GM19099 (cell line): Measurements from ENCODE around the gene ZNHIT2.

Experiments used
- POLR2A ChIP-seq: IDR thresholded peaks from 3 replicates; pipeline ENCODE4 v1.6.1; 2011; ENCODE audit warnings: low read depth; ENCODE audit not compliant: insufficient read length; ENCODE audit errors: extremely low read depth

The ZNHIT2 gene

DNA sequence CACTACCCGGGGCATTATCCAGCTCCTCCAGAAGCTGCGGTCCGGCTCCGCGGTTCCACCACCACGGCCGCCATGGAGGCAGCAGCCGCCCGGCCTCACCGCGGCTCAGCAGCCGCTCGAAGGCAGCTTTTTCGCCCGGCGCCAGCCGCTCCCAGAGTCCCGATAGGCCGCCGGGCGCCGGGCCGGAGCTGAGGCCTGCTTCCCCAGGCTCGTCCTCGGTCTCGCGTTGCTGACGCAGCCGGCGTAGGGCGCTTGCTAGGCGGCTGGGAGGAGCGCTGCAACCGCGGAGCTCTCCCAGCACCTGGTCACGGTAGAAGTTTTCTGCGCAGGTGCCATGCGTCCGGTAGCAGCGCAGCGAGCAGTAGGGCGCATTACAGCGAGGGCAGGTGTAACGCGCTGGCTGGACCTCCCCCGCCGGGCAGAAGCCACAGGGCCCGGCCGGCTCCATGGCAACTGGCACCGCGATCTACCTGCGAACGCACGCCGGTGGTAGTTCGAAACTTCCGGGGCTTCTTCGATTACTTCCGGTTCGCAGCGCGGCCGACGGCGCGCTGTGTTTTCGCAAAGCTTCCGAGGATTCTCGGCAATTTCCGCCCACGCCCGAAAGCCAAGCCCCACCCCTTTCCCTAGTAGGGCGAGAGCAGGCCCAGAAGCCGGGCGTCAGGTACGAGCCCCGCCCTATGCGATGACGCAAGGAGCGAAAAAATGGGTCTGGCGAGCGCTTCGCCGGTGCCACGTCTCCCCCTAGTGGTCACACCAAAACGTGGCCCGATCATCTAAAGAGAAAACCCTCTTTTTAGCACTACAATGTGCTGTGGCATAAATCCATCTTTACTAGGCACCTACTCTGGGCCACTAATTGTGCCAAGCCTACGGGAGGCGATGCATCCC, at the start of gene ZNHIT2:
Gene ZNHIT2, minus strand, starts transcription at position 496 of the 891 bp plus-strand sequence. Its CDS starts 48 bp downstream, at position 448.
- peak; percentile 76 for TF ChIP-seq POLR2A

GRCh38 chr11:65166893-65167292, 49.4 kb upstream of the ZNHIT2 start:
- TF ChIP-seq POLR2A, result no peak

GRCh38 chr11:65165410-65166317, 48.2 kb upstream of the ZNHIT2 start:
- TF ChIP-seq POLR2A, result no peak

DNA sequence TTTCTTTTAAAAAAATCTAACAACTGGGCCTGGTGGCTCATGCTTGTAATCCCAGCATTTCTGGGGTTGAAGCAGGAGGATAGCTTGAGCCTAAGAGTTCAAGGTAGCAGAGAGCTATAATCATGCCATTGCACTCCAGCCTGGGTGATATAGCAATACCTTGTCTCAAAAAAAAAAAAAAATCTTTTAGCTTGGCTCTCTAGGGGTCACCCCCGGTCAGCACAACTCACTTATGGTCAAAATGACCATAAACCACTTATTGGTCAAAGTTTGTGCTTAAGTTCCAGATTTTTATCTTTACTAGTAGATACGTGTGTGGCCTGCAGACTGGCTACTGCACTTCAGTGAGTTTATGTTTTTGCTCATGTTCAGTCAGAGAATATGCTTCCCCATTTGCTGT, 46.2 kb upstream of the ZNHIT2 start:
- no peak for TF ChIP-seq POLR2A

DNA sequence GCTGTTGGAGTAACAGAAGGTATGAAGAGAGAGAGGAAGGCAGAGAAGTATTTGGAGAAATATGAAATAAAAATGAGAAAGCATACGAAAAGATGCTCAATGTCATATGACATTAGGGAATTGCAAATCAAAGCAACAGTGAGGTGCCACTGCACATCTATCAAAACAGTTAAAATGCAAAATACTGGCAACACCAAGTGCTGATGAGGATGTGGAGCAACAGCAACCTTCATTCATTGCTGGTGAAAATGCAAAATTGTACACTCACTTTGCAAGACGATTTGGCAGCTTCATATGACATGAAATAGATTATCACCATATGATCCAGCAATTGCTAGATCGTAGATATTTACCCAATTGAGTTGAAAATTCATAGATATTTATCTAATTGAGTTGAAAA, 43.1 kb upstream of the ZNHIT2 start:
- TF ChIP-seq POLR2A, result no peak

- TF ChIP-seq POLR2A, result no peak
These were observed 41.5 kb upstream of the ZNHIT2 start for GRCh38 chr11:65159012-65159411.

- no peak for TF ChIP-seq POLR2A
These were observed 39.8 kb upstream of the ZNHIT2 start for GRCh38 chr11:65157336-65157735.

DNA sequence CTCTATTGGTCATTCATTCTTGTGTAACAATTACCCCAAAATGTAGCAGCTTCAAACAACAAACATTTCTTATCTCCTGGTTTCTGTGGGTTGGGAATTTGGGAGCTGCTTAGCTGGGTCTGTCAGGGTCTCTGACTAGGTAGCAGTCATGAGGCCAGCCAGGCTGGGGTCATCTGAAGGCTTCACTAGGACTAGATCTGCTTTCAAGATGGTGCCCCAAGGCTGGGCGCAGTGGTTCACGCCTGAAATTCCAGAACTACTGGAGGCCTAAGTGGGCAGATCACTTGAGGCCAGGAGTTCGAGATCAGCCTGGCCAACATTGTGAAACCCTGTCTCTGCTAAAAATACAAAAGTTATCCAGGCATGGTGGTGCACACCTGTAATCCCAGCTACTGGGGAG, 39.4 kb upstream of the ZNHIT2 start:
- TF ChIP-seq POLR2A, result no peak

- TF ChIP-seq POLR2A, result no peak
These were observed 38.8 kb upstream of the ZNHIT2 start for GRCh38 chr11:65156256-65156655.

- TF ChIP-seq POLR2A, result no peak
These were observed 34.6 kb upstream of the ZNHIT2 start for GRCh38 chr11:65152122-65152521.

GRCh38 chr11:65151331-65151899, 33.9 kb upstream of the ZNHIT2 start:
- TF ChIP-seq POLR2A, result no peak

- TF ChIP-seq POLR2A, result no peak
These were observed 33.2 kb upstream of the ZNHIT2 start for GRCh38 chr11:65150509-65151299.

- TF ChIP-seq POLR2A, result no peak
These were observed 31.2 kb upstream of the ZNHIT2 start for GRCh38 chr11:65148657-65149056.

GRCh38 chr11:65147352-65148075, 30.0 kb upstream of the ZNHIT2 start:
- no peak for TF ChIP-seq POLR2A
